OCI-LY7 (cell line): ENCODE data around the gene AHNAK2. TPM values are rescaled to one million over a fixed set of nuclear protein-coding genes. Genes with fewer than 3 reads are reported as not detected.
A peak's percentile ranks its signal among the peaks of the same experiment; 100 is the strongest.

Experiments used
- BruUV-seq: library from RNA; stranded (reverse); fragments of 400-500 nt; replicated peaks from 2 replicates; lab custom pipeline; 2021; lab: Mats Ljungman, UMichigan
- CTCF ChIA-PET: fragments of 300-600 bp; sonication (Branson Sonifier 250); formaldehyde crosslinking; loops from one replicate; lab custom pipeline; 2022; ENCODE audit warnings: antibody characterized with exemption; ENCODE audit not compliant: unreplicated experiment; lab: Charles Lee
- POLR2A ChIA-PET: fragments of 300-600 bp; sonication (Branson Sonifier 250); formaldehyde crosslinking; loops from one replicate; lab custom pipeline; 2022; ENCODE audit warnings: antibody characterized with exemption; lab: Charles Lee
- DNase-seq: peaks from one replicate; pipeline ENCODE4 v3.0.0-alpha.2; 2015; ENCODE audit warnings: low spot score
- H2AFZ ChIP-seq: fragments of 200-600 bp; sonication (generic), shearing (Covaris generic); 2 replicates; pipeline ENCODE4 v1.6.1; 2014; ENCODE audit warnings: mild to moderate bottlenecking, antibody characterized with exemption, low read length, moderate library complexity
- H3K27ac ChIP-seq: fragments of 200-600 bp; sonication (generic); 2 replicates; pipeline ENCODE4 v1.5.1; 2014; ENCODE audit warnings: mixed run types, low read depth, mild to moderate bottlenecking, moderate library complexity, low read length, inconsistent platforms; ENCODE audit not compliant: poor library complexity, severe bottlenecking
- H3K36me3 ChIP-seq: fragments of 200-600 bp; sonication (generic); 2 replicates; pipeline ENCODE4 v1.6.1; 2014; ENCODE audit warnings: mild to moderate bottlenecking, antibody characterized with exemption, low read length, moderate library complexity, mixed read lengths; ENCODE audit not compliant: insufficient read depth
- H3K4me1 ChIP-seq: fragments of 200-600 bp; sonication (generic); 2 replicates; pipeline ENCODE4 v1.5.1; 2014; ENCODE audit warnings: mild to moderate bottlenecking, low read length; ENCODE audit not compliant: insufficient read depth, poor library complexity, severe bottlenecking
- H3K4me2 ChIP-seq: fragments of 200-600 bp; sonication (generic); 2 replicates; pipeline ENCODE4 v1.6.1; 2014; ENCODE audit warnings: mild to moderate bottlenecking, low read length
- H3K4me3 ChIP-seq: fragments of 200-600 bp; sonication (generic); 2 replicates; pipeline ENCODE4 v1.5.1; 2014; ENCODE audit warnings: mild to moderate bottlenecking, low read depth, low read length; ENCODE audit not compliant: poor library complexity, severe bottlenecking
- H3K79me2 ChIP-seq: fragments of 200-600 bp; sonication (generic); 2 replicates; pipeline ENCODE4 v1.6.1; 2016; ENCODE audit warnings: low read depth, mild to moderate bottlenecking, low read length, moderate library complexity, mixed read lengths; ENCODE audit not compliant: insufficient read depth
- H3K9me2 ChIP-seq: fragments of 200-600 bp; sonication (generic); 2 replicates; pipeline ENCODE4 v1.6.1; 2016; ENCODE audit warnings: mild to moderate bottlenecking, low read length, mixed read lengths; ENCODE audit not compliant: insufficient read depth
- H3K9me3 ChIP-seq: fragments of 200-600 bp; sonication (generic); 2 replicates; pipeline ENCODE4 v1.6.1; 2014; ENCODE audit warnings: mild to moderate bottlenecking, mixed run types, low read length, mixed read lengths
- H4K20me1 ChIP-seq: fragments of 200-600 bp; sonication (generic); 2 replicates; pipeline ENCODE4 v1.6.1; 2014; ENCODE audit warnings: mild to moderate bottlenecking, antibody characterized with exemption, low read length, moderate library complexity, mixed read lengths; ENCODE audit not compliant: insufficient read depth
- EZH2phosphoT487 ChIP-seq: fragments of 200-600 bp; sonication (generic); IDR thresholded peaks from 2 replicates; pipeline ENCODE4 v1.6.1; 2018; ENCODE audit warnings: low read depth, borderline replicate concordance, mild to moderate bottlenecking, mixed run types, antibody characterized with exemption, low read length, moderate library complexity, mixed read lengths
- intact Hi-C: fragments of 100-400 bp; cut with micrococcal nuclease; formaldehyde crosslinking; loops from one replicate; pipeline ENCODE4 v1.10.0; 2022; ENCODE audit not compliant: unreplicated experiment
- total RNA-seq, 2 experiments: library from RNA; depleted of rRNA in 1 of 2; stranded (reverse); fragments of >200 nt in 1 of 2; shearing (Covaris generic) in 1 of 2; gene quantifications; 2 replicates each; pipeline ENCODE4 v1.2.3, GENCODE V29; 2014 to 2022
- TF ChIP-seq, protein P1 (sequence below): fragments of 200-600 bp; sonication (generic); conservative IDR thresholded peaks from 2 replicates; pipeline ENCODE4 v1.5.1; 2014; ENCODE audit warnings: mild to moderate bottlenecking, antibody characterized with exemption, low read length, moderate library complexity, mixed read lengths

Gene AHNAK2
- total RNA-seq, 2 experiments from 2014 or later = 0.61 TPM; not detected in 1

DNA sequence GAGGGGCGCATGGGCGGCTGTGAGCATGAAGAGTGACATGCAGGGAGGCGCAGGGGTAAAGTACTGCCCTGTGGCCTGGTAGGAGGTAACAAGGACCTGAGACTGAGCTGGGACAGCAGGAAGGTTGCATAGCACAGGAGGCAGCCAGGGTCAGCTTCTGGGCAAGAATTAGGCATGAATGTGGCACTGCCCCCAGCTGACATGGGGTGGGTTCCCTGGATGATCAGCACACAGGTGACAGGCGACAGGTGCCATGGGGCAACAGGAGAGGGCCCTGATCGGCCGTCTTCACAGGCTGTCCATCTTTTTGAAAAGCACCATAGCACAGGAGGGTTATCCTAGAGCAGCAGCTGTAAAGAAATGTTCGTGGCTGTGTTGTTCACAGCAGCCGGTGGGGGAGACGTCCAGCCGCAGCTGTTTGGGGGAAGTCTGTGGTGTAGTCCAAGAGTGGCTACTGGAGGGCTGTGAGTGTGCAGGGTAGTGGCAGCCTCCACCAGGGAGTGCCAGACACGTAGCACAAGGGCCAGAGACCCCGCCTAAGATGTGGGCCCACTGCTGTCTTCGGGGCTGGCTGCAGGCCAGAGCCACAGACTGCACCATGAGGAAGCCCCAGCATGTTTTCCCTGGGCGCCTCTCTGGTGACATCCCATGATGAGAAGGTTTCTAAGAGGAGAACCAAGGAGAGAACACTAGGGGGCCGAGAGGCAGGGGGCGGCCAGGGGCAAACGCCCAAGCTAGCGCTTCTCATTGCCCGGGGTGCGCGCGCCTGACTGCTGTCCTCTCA lies 15.8 kb upstream of the AHNAK2 start:
- H2AFZ ChIP-seq = no peak overlapping the region
- CTCF ChIA-PET = no interaction called here
- no peak overlapping the region for H3K4me2 ChIP-seq
- peaks cover 4% of the 10 kb centered on the region for H3K4me1 ChIP-seq
- H3K9me2 ChIP-seq = no peaks in the 10 kb centered on the region
- intact Hi-C loops = no loop called here
- no peak overlapping the region for H3K4me3 ChIP-seq
- H3K9me3 ChIP-seq = no peaks in the 10 kb centered on the region
- peaks cover 7% of the 10 kb centered on the region; the same call in 1 of the 2 replicates for H3K36me3 ChIP-seq
- BruUV-seq = no TSS peak
- POLR2A ChIA-PET = no interaction called here
- no peaks in the 10 kb centered on the region for H3K79me2 ChIP-seq
- no peak for TF ChIP-seq EZH2phosphoT487
- TF ChIP-seq, protein P1, sequence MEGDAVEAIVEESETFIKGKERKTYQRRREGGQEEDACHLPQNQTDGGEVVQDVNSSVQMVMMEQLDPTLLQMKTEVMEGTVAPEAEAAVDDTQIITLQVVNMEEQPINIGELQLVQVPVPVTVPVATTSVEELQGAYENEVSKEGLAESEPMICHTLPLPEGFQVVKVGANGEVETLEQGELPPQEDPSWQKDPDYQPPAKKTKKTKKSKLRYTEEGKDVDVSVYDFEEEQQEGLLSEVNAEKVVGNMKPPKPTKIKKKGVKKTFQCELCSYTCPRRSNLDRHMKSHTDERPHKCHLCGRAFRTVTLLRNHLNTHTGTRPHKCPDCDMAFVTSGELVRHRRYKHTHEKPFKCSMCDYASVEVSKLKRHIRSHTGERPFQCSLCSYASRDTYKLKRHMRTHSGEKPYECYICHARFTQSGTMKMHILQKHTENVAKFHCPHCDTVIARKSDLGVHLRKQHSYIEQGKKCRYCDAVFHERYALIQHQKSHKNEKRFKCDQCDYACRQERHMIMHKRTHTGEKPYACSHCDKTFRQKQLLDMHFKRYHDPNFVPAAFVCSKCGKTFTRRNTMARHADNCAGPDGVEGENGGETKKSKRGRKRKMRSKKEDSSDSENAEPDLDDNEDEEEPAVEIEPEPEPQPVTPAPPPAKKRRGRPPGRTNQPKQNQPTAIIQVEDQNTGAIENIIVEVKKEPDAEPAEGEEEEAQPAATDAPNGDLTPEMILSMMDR = no peak
- H3K27ac ChIP-seq = no peak overlapping the region
- no peak for DNase-seq
- no peaks in the 10 kb centered on the region; the same call in 1 of the 2 replicates for H4K20me1 ChIP-seq

DNA sequence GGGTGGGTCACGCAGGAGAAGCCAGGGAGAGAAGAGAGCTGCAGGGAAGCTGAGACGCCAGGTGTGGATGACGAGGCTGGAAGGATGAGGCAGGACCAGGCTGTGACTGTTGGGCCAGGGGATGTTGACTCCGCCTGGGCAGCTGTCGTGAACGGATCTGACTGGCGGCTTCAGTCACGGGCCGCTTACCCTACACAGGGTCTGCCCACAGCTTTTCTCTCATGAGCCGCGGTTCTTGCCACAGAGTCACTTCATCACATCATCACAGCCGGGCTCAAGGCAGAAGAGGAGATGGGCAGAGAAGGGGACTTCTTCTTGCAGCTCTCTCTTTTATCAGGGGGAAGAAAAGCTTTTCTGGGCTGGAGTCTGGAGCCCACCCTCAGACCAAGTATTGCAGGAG lies 15.1 kb upstream of the AHNAK2 start:
- Histone ChIP-seq H3K27ac (no peak overlapping the region), H3K4me3 (no peak overlapping the region), H2AFZ (no peak overlapping the region), H4K20me1 (no peaks in the 10 kb centered on the region; the same call in 1 of the 2 replicates), H3K9me3 (no peaks in the 10 kb centered on the region), H3K4me1 (peaks cover 4% of the 10 kb centered on the region), H3K9me2 (no peaks in the 10 kb centered on the region), H3K4me2 (no peak overlapping the region), H3K36me3 (no peaks in the 10 kb centered on the region), H3K79me2 (no peaks in the 10 kb centered on the region)
- peak; percentile 41 for DNase-seq
- ChIA-PET CTCF (no interaction called here), POLR2A (interaction anchor here (0.5 kb wide), 1 partner anchor 36 kb away, joined by 3 read pairs; no protein-coding TSS in a partner anchor)
- TF ChIP-seq EZH2phosphoT487 = no peak
- TF ChIP-seq, protein P1 = no peak
- BruUV-seq = no TSS peak
- intact Hi-C loops = no loop called here

DNA sequence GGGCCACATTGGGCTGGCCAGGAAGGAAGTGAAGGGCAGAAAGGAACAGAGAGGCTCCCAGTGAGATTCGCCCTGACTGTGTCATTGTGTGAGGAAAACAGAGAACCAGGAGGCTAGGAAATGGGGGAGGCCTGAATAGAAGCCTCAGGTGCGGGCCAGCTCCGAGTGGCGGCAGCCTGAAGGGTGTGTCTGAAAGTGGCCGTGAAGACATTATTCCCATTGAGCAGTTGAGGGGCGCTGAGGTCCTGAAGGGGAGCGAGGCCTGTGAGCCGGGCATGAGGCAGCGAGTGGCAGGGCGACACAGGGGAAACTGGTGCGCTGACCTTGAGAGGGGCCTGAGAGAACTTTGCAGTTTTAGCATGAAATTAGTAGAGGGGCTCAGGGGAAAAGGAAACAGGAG lies 14.3 kb upstream of the AHNAK2 start:
- TF ChIP-seq, protein P1 = no peak
- TF ChIP-seq EZH2phosphoT487 = no peak

More for the DNA sequence above, 14.3 kb upstream of the AHNAK2 start:
- no peaks in the 10 kb centered on the region for H3K9me3 ChIP-seq
- intact Hi-C loops = no loop called here
- peaks cover 4% of the 10 kb centered on the region for H3K4me1 ChIP-seq
- DNase-seq = no peak
- ChIA-PET CTCF (no interaction called here), POLR2A (interaction anchor here (0.5 kb wide), 1 partner anchor 251 kb away, joined by 3 read pairs; no protein-coding TSS in a partner anchor)
- H3K4me2 ChIP-seq = no peak overlapping the region
- no peak overlapping the region for H3K27ac ChIP-seq
- H3K4me3 ChIP-seq = no peak overlapping the region
- BruUV-seq = no TSS peak
- no peaks in the 10 kb centered on the region; the same call in 1 of the 2 replicates for H4K20me1 ChIP-seq
- no peaks in the 10 kb centered on the region for H3K9me2 ChIP-seq
- no peaks in the 10 kb centered on the region for H3K36me3 ChIP-seq
- no peaks in the 10 kb centered on the region for H3K79me2 ChIP-seq
- no peak overlapping the region for H2AFZ ChIP-seq
